GM18870 (cell line): ENCODE measurements around the gene FPR3.
"Not testable (repeated sequence)": the region's sequence is repeated elsewhere in the genome, so short reads cannot be mapped to it uniquely, and the experiment has no call there.

Source experiments
- ATAC-seq: cut with Tn5 transposase; IDR thresholded peaks from one replicate; pipeline ENCODE4 v1.9.1; 2021; ENCODE audit warnings: moderate library complexity; ENCODE audit not compliant: unreplicated experiment

The FPR3 gene

GRCh38 chr19:51806571-51806970 is 11.6 kb downstream of the FPR3 start:
- not testable (repeated sequence) for ATAC-seq

GRCh38 chr19:51807111-51807701 is 12.2 kb downstream of the FPR3 start:
- ATAC-seq: no peak

- no peak for ATAC-seq
Measured at GRCh38 chr19:51807925-51808324, 13.0 kb downstream of the FPR3 start.

- no peak for ATAC-seq
Measured at GRCh38 chr19:51808333-51808986, 13.5 kb downstream of the FPR3 start.

- no peak for ATAC-seq
Measured at GRCh38 chr19:51809787-51810186, 14.8 kb downstream of the FPR3 start.

- no peak for ATAC-seq
Measured at GRCh38 chr19:51810223-51810622, 15.3 kb downstream of the FPR3 start.

GRCh38 chr19:51811344-51811743 is 16.4 kb downstream of the FPR3 start:
- no peak for ATAC-seq

- no peak for ATAC-seq
Measured at GRCh38 chr19:51815043-51815442, 20.1 kb downstream of the FPR3 start.

GRCh38 chr19:51816711-51817110 is 21.8 kb downstream of the FPR3 start:
- no peak for ATAC-seq

GRCh38 chr19:51820011-51820410 is 25.1 kb downstream of the FPR3 start:
- ATAC-seq: no peak

GRCh38 chr19:51820831-51821446 is 26.0 kb downstream of the FPR3 start:
- no peak for ATAC-seq

GRCh38 chr19:51821456-51821855 is 26.5 kb downstream of the FPR3 start:
- no peak for ATAC-seq

GRCh38 chr19:51821921-51822320 is 27.0 kb downstream of the FPR3 start:
- no peak for ATAC-seq

- ATAC-seq: no peak
Measured at GRCh38 chr19:51822325-51822724, 27.4 kb downstream of the FPR3 start.

- ATAC-seq: no peak
Measured at GRCh38 chr19:51822946-51823345, 28.0 kb downstream of the FPR3 start.

- no peak for ATAC-seq
Measured at GRCh38 chr19:51824281-51825005, 29.5 kb downstream of the FPR3 start.

- no peak for ATAC-seq
Measured at GRCh38 chr19:51830274-51830673, 35.3 kb downstream of the FPR3 start.

- ATAC-seq: no peak
Measured at GRCh38 chr19:51837145-51837544, 42.2 kb downstream of the FPR3 start.

GRCh38 chr19:51861870-51862622 is 67.1 kb downstream of the FPR3 start:
- no peak for ATAC-seq

- ATAC-seq: no peak
Measured at GRCh38 chr19:51873097-51873496, 78.1 kb downstream of the FPR3 start.
